22Rv1 (cell line): Measurements from ENCODE around the gene CCDC187.

Experiments used
- ZFX ChIP-seq: fragments of 450-650 bp; IDR thresholded peaks from 2 replicates; pipeline ENCODE4 v1.6.1; 2017; ENCODE audit warnings: antibody characterized with exemption, borderline replicate concordance
- TF ChIP-seq, protein P1 (sequence below): fragments of 450-650 bp; IDR thresholded peaks from 2 replicates; pipeline ENCODE4 v1.5.1; 2017; ENCODE audit warnings: mild to moderate bottlenecking

DNA sequence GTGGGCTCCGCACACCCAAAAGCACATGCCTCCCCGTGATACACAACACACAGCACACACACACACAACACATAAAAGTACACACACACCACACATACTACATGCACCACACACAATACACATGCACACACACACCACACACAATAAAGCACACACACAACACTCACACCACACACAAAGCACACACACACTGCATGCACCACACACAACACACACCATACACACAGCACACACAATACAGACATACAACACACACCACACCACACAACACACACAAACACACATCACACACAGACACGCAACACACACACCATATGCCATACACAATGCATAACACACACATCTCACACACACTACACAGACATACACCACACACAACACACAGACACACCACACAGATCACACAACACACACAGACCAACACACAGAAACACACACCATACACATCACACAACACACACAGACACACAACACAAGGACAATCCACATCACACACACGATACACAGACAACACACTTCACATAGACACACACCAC lies 3.4 kb upstream of the CCDC187 start:
- TF ChIP-seq, protein P1, sequence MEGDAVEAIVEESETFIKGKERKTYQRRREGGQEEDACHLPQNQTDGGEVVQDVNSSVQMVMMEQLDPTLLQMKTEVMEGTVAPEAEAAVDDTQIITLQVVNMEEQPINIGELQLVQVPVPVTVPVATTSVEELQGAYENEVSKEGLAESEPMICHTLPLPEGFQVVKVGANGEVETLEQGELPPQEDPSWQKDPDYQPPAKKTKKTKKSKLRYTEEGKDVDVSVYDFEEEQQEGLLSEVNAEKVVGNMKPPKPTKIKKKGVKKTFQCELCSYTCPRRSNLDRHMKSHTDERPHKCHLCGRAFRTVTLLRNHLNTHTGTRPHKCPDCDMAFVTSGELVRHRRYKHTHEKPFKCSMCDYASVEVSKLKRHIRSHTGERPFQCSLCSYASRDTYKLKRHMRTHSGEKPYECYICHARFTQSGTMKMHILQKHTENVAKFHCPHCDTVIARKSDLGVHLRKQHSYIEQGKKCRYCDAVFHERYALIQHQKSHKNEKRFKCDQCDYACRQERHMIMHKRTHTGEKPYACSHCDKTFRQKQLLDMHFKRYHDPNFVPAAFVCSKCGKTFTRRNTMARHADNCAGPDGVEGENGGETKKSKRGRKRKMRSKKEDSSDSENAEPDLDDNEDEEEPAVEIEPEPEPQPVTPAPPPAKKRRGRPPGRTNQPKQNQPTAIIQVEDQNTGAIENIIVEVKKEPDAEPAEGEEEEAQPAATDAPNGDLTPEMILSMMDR, result no peak
- no peak for TF ChIP-seq ZFX
